ENCODE data around the gene PELO.
"Not testable (repeated sequence)": the region's sequence is repeated elsewhere in the genome, so short reads cannot be mapped to it uniquely, and the experiment has no call there.

The PELO gene

DNA sequence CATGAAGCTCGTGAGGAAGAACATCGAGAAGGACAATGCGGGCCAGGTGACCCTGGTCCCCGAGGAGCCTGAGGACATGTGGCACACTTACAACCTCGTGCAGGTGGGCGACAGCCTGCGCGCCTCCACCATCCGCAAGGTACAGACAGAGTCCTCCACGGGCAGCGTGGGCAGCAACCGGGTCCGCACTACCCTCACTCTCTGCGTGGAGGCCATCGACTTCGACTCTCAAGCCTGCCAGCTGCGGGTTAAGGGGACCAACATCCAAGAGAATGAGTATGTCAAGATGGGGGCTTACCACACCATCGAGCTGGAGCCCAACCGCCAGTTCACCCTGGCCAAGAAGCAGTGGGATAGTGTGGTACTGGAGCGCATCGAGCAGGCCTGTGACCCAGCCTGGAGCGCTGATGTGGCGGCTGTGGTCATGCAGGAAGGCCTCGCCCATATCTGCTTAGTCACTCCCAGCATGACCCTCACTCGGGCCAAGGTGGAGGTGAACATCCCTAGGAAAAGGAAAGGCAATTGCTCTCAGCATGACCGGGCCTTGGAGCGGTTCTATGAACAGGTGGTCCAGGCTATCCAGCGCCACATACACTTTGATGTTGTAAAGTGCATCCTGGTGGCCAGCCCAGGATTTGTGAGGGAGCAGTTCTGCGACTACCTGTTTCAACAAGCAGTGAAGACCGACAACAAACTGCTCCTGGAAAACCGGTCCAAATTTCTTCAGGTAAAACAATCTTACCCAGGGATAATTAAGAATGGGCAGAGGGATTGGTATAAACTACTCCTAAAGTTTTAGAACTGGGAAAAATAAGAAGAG, 12.9 kb downstream of the PELO start:
- DNase-seq (ENCODE audit: low read depth, low spot score), result peak; percentile 93

DNA sequence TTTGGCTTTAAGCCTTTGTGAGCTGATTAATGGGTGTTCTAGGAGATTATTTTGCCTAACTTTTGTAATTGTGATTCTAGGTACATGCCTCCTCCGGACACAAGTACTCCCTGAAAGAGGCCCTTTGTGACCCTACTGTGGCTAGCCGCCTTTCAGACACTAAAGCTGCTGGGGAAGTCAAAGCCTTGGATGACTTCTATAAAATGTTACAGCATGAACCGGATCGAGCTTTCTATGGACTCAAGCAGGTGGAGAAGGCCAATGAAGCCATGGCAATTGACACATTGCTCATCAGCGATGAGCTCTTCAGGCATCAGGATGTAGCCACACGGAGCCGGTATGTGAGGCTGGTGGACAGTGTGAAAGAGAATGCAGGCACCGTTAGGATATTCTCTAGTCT, 13.6 kb downstream of the PELO start:
- peak; percentile 39 for DNase-seq (ENCODE audit: low read depth, low spot score)

DNA sequence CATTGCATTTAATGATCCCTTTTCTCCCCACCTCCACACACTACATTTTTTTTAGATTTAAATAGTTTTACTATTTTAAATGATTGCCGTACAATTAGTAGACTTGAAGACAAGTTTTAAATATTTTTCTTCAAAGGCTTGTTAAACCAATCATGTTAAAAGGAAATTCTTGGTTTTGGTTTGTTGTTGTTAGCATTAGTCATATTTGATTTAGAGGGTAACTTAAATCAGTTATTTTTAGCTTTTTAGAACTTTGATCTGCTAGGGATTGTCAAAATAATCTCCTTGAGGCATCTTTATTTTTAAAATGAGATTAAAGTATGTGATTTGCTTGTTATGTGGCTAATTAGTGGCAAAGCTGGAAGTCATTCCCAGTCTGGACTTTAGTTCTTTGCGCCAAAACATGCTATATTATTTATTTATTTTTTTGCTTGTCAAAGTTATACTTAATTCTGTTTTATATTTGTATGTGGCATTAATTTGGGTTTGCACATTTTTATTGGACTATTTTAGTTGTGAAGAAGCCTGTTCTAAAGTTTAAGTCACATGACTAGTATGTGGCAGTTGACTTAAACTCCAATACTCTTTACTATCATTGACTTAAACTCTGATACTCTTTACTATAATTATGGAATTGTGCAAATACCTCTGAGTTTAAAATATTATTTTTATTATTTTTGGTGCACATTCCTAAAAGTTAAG, 14.7 kb downstream of the PELO start:
- DNase-seq (ENCODE audit: low read depth, low spot score), result no peak

DNA sequence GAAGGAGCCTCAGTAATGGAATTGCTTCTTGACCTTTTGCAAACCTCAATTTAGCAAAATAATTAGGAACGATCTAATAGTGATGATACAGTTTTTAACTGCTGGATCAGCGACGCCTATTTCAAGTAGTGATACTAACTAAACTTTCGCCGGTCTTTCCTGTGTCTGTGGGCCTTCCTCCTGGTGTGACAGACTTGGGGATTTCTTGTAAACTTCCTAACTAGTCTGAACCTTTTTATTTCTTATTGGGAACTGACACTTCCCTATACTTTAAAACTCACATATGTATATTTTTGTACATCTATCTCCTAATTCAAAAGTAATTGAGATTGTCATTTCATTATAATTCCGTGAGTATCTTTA, 15.2 kb downstream of the PELO start:
- no peak for DNase-seq (ENCODE audit: low read depth, low spot score)

DNA sequence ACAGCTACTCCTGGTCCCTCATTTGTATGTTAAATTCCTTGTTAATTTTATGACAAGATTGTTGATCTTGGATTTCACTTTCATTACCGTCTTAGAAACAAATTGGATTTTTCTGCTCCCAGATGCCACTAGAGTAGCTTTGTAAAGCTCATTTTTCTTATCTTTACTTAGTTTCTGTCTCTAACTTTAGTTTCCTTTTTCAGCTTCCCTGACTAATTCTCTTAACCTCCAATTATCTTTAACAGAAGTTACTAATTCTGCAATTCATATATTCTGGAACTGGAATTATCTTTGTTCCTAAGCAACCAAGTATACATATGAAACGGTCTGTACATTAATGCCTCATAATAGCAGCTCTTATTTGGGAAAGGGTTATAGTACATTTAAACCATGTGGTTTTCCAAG, 16.7 kb downstream of the PELO start:
- DNase-seq (ENCODE audit: low read depth, low spot score), result no peak

DNA sequence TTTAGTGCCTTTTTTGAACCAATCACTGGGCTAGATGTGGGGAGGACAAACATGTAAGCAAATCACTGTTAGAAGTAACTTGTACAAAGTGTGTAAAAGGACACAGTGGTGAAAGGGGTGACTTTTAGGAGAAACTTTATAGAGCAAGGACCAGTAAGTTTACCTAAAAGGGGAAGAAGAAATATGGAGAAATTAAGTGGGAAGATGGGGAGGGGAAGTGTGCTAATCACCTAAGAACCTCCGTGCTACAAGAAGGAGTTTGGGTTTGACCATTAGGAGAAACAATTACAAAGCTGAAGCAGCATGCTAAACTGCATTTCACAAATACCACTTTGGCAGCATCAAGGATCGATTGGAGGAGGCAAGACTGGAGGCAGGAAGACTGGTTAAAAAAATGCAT, 17.3 kb downstream of the PELO start:
- DNase-seq (ENCODE audit: low read depth, low spot score), result no peak

DNA sequence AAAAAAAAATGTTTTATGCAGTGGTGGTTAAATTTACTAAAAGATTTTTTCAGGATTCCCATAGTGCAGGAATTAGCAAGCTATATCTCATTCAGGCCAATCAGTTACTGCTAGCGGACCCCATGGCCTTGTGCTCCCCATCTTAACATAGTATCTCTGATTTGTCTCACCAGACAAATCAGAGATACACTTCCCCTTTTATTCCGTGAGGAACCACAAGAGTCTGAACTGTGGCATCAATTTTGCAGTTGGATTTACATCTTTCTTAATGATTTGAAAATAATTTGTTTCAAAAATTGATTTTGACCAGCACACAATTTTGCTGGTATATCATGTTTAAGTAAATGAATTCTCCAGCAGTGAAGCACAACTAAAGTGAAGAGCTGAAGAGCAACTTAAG, 17.9 kb downstream of the PELO start:
- no peak for DNase-seq (ENCODE audit: low read depth, low spot score)

DNA sequence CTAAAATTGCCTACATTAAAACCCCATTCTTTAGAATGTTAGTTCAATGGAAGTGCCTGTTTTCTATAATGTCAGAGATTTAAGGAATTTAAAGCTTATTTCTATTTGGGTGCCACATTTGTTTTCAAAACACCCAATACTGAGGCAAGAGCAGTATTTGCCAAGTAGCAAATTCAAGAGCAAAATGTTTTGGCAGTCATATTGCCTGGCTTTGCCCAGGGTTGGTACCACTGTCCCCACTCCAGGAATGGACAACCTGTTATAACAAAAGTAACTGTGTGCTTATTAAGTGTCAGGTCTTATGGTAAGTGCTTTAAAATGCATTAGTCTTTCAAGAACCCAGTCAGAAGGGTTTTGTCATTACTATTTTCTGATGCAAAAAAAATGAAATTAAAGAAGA, 19.3 kb downstream of the PELO start:
- DNase-seq (ENCODE audit: low read depth, low spot score), result no peak

DNA sequence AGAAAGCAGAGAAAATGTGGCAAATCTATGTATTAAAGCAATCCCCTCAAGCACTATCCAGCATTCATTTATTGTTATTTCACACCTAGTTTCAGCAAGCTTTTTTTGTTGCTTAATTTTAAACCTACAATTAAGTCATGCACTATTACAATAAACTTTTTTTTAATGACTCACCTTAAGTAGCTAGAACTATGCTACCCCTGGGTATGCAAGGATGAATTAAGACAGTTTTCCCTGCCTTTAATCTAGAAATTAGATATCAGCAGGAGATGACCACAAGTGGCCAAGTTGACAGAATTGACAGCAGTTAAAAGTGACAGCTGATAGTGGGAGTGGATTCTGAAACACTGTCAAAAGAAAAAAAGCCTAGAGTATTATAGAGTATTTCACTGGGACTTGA, 20.0 kb downstream of the PELO start:
- no peak for DNase-seq (ENCODE audit: low read depth, low spot score)

DNA sequence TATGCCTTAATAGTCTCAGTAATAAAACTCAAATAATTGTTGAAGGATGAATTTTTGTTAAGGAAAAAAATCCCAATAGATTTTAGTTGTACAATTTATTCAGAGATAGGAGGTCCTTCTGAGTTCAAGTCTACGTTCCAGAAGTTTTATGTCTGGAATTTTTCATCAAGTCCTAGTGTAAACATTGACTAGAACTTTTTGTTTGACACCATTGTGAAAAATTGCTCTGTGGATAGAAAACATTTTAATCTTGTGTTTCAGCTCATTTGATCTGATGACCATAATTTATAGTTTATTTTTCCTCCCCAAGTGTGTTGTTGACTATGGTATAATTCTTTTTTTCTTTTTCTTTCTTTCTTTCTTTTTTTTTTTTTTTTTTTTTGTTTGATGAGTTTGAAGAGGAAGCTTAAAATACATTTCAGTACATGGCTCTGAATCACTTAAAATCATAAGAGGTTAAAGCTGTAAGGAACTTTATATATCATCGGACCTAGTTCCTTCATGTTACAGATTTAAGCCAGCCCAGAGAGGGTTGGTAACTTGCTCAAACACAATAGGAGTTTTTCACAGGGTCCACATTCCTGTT, 20.7 kb downstream of the PELO start:
- no peak for DNase-seq (ENCODE audit: low read depth, low spot score)

DNA sequence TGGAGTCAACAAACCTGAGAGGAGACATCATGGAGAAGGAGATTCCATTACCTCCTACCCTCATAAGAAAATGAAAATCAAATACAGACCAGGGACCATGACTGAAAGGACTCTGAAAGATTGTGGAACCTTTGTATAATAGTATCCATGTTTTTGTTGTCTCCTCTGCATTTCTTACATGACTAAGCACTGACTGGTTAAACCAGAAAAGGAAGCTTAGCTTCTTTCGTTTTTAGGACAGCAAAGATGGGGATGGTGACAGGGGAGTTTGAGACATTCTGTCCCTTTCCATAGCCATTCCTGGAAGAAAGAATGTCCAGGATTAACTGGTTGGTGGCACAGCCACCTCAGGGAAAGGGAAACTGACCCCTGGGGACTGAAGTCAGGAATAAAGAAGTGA, 22.2 kb downstream of the PELO start:
- DNase-seq (ENCODE audit: low read depth, low spot score), result peak; percentile 6

DNA sequence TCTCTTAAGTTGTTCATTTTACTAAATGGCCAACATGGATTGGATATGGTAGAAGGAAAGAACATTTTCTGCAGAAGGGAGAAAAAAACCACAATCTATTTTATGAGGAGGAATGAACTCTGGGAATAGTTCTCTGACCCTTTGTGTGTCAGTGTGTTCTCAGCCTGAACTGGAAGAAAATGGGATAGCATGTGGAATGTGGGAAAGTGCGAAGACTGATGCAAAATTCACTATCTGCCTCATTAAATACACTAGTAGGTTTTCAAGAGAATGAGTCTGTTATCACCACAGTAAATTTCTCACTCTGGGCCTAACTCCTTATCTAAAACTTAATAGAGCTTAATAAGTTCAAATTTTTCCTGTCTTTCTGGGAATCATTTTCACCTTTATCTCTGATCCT, 22.7 kb downstream of the PELO start:
- DNase-seq (ENCODE audit: low read depth, low spot score), result no peak

DNA sequence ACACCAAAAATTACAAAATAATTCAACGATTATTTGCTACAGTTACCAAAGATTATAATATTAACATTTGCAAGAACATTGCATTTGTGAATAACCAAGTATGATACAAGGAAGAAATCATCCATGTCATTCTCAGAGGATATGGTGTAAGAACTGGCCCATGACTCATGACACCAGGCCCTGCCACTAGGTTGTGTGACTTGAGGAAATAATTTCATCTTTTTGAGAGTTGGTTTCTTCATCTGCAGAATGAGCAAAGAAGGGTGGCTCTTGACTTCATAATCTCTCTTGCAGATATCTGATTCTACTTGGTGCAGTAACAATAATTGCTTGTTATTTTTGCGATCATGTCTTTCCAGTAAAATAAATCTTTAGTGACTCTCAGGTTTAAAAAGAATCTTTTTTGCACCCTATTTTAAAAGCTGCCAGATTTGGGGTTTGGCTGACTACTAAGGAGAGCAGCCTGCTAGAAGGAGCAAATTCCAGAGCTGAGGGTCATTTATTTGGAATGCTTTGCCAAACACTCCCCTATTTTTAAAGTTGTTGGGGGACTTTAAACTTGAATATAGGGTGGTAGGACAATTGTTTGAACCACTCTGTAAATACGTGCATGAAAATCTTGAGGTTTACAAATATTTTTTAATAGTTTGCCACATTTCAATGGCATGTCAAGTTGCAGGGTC, 23.5 kb downstream of the PELO start:
- DNase-seq (ENCODE audit: low read depth, low spot score), result no peak

DNA sequence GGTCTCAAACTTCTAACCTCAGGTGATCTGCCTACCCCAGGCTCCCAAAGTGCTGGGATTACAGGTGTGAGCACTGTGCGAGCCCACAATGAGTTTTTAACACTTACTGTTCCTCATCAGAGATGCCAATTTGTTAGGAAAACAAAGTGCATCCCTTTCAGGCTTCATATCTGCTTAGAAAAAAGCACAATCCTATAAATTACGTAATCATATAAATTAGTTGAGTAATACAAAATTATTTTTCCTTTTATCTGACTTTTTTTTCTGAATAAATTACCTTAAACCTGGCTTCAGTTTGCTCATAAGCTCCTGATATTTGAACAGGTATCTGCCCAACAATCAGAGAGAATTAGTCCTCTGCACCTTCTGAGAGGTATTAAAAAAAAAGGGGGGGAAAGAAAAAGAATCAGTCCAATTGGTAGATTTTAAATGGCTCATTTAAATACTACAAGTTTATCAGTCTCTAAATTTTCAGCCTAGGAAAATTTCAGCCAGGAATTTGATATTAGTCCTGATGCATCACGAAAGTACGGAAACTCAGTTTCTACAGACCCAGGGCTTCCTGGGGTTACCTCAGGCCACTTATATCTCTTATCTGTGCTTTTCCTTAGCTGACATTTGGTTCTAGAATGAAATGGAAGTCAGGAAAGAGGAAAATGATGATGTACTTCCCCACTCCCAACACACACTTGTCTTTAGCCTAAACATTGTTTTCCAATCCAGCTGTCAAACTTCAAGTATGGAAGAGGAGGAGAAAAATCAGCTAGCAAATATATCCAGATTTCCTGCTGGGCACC, 26.8 kb downstream of the PELO start:
- DNase-seq (ENCODE audit: low read depth, low spot score), result no peak

DNA sequence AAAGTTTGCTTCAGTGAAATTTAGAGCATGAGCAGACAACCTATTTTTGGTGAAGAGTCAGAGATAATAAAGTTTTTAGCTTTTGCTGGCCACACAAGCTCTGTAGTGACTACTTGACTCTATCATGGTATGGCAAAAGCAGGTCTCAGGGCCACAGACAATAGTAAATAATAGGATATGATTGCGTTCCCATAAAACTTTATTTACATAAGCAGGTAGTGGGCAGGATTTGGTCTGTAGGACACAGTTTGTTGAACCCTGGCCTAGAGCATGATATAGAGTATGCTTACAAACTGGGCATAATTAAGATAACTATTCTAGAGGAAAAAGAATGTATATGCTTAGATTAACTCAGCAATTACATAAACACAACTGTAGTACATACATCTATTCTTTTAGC, 30.1 kb downstream of the PELO start:
- no peak for DNase-seq (ENCODE audit: low read depth, low spot score)

DNA sequence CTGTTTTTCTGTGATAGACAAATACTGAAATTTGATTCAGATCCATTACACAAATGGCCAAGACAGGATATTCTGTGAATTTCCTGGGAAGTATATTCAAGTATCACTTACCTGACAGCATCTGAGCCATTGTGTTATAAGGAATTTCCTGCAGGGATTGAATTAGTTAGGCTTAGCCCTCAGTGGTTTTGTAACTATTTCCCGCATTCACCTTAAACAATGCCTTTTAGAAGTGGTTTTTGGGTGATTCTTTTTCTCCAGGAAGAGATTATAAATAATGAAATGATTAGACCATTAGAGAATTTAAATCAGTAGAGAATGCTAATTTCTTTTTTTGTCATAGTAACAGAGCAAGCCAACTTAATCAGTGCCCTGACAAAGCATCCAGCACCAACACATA, 30.6 kb downstream of the PELO start:
- DNase-seq (ENCODE audit: low read depth, low spot score), result no peak

DNA sequence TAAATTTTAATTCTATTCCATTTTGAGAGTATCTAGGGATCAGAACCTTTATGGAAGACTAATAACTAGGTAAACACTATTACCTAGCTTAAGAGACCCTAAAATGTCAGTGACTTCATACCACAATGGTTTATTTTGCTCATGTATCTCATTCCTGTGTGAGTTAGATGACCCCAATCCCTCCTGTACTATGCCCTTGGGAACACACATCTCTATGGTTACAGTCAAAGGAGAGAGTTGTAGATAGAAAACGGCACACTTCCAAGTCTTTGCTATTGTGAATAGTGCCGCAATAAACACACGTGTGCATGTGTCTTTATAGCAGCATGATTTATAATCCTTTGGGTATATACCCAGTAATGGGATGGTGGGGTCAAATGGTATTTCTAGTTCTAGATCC, 31.1 kb downstream of the PELO start:
- DNase-seq (ENCODE audit: low read depth, low spot score), result not testable (repeated sequence)

DNA sequence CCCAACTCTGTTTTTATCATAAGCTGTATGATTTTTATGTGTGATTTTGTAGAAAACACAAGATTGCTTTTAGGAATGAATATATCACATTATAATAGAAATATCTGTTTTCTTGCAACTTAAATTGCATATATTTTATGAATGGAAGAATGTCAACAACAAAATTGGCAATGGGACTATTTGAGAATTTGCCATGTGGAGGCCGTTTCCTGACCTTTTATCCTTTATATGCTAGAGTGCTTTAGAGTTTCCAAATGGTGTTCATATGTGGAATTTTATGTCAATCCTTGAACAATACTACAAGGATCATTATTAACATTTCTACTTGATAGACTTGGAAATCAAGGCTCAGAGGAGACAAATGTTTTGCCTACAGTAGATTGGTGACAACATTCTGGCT, 34.2 kb downstream of the PELO start:
- no peak for DNase-seq (ENCODE audit: low read depth, low spot score)

DNA sequence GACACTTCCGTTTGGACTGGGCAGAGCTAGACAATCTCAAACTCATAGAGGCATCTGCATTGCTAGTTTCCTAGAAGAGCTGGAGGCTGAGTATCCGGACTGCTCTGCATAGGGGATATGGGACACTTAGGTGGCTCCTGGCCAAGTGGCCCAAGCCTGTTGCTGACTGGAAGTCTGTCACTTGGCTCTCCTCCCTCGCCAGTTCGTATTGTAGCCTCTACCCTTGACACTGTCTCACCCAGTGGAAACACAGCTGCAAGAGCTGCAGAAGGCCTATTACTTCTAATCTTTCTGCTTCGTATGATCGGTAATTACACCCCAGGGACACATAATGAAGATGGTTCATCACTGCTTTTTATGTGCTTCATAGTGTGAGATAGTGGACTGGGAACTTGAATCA, 34.7 kb downstream of the PELO start:
- DNase-seq (ENCODE audit: low read depth, low spot score), result no peak

DNA sequence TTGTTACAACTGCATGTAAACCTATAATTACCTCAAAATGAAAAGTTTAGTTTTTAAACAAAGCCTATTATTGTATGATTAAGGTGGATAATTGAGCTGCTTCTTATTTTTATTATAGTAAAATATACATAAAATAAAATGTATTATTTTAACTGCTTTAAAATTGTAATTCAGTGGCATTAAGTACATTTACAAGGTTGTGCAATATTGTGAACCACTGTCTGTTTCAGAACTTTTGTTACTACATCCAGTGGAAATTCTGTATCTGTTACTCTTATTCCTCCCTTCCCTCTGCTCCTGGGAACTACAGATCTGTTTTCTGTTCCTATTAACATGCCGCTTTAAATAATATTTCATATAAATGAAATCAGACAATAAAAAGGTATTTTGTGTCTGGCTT, 37.1 kb downstream of the PELO start:
- no peak for DNase-seq (ENCODE audit: low read depth, low spot score)

DNA sequence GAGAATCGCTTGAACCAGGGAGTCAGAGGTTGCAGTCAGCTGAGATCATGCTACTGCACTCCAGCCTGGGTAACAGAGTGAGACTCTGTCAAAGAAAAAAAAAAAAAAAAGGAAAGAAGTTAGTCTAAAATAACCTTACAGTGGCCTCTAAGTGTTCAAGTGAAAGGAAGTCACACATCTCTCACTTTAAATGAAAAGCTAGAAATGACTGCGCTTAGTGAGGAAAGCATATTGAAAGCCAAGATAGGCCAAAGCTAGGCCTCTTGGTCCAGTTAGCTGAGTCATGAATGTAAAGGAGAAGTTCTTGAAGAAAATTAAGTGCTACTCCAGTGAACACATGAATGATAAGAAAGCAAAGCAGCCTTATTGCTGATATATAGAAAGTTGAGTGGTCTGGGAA, 38.1 kb downstream of the PELO start:
- no peak for DNase-seq (ENCODE audit: low read depth, low spot score)

DNA sequence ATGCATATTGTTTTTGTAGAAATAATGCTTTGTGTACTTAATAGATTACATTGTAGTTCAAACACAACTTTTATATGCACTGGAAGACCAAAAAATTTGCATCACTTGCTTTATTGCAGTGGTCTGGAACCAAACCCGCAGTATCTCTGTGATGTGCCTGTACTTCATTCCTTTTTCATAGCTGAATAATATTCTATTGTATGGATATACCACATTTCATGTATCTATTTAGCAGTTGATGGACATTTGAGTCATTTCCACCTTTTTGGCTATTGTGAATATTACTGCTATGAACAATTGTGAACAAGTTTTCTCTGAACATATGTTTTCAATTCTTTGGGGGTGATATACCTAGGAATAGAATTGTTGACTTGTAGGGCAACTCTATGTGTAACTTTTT, 40.1 kb downstream of the PELO start:
- no peak for DNase-seq (ENCODE audit: low read depth, low spot score)

All from ELF-1 (cell line).